Nephron progenitor cell (in vitro differentiated cells): ENCODE results near the gene ATG9B.

Experiments
- DNase-seq: peaks from one replicate; pipeline ENCODE4 v3.0.0; 2021
- H3K27ac Mint-ChIP-seq: 2 replicates; pipeline ENCODE4 v1.8.0; 2021; ENCODE audit warnings: mild to moderate bottlenecking, moderate library complexity, mixed read lengths
- H3K27me3 Mint-ChIP-seq: 2 replicates; pipeline ENCODE4 v1.8.0; 2021; ENCODE audit warnings: mild to moderate bottlenecking, low read depth, mixed read lengths; ENCODE audit not compliant: poor library complexity
- H3K36me3 Mint-ChIP-seq: 2 replicates; pipeline ENCODE4 v1.8.0; 2021; ENCODE audit warnings: low read depth, mixed read lengths
- H3K4me1 Mint-ChIP-seq: 2 replicates; pipeline ENCODE4 v1.8.0; 2021; ENCODE audit warnings: mixed read lengths
- H3K4me3 Mint-ChIP-seq: 2 replicates; pipeline ENCODE4 v1.8.0; 2021; ENCODE audit warnings: mild to moderate bottlenecking, moderate library complexity, mixed read lengths
- H3K9me3 Mint-ChIP-seq: 2 replicates; pipeline ENCODE4 v1.8.0; 2021; ENCODE audit warnings: mild to moderate bottlenecking, moderate library complexity, mixed read lengths
- TF ChIP-seq, protein P1 (sequence below): fragments of 200-600 bp; sonication (generic); IDR thresholded peaks from 2 replicates; pipeline ENCODE4 v1.5.0; 2021; ENCODE audit warnings: antibody characterized with exemption

ATG9B gene

DNA sequence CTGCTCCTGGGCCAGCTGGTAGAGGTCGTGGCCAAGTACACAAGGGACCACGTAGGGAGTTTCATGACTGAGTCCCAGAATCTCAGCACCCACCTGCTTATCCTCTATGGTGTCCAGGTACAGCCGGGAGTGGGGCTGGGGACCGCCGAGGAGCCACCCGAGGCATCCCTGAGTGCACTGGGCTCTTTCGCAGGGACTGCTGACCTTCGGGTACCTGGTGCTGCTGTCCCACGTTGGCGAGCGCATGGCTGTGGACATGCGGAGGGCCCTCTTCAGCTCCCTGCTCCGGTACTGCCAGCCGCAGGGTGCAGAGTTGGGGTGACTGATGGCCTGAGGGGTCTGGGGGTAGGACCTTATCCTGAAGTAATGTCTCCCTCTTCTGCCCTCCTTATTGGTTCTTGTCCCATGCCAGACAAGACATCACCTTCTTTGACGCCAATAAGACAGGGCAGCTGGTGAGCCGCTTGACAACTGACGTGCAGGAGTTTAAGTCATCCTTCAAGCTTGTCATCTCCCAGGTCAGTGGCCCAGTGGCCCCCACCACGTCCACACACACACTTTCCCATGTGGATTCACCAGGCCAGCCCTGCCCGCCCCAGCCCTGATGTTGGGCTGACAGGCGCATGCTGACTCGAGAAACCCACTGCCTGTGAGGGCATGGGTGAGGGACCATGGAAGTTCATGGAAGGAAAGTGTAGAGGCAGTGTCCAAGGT is 10.2 kb upstream of the ATG9B start:
- no peak overlapping the region for H3K27ac Mint-ChIP-seq
- H3K4me3 Mint-ChIP-seq = no peak overlapping the region
- TF ChIP-seq, protein P1, sequence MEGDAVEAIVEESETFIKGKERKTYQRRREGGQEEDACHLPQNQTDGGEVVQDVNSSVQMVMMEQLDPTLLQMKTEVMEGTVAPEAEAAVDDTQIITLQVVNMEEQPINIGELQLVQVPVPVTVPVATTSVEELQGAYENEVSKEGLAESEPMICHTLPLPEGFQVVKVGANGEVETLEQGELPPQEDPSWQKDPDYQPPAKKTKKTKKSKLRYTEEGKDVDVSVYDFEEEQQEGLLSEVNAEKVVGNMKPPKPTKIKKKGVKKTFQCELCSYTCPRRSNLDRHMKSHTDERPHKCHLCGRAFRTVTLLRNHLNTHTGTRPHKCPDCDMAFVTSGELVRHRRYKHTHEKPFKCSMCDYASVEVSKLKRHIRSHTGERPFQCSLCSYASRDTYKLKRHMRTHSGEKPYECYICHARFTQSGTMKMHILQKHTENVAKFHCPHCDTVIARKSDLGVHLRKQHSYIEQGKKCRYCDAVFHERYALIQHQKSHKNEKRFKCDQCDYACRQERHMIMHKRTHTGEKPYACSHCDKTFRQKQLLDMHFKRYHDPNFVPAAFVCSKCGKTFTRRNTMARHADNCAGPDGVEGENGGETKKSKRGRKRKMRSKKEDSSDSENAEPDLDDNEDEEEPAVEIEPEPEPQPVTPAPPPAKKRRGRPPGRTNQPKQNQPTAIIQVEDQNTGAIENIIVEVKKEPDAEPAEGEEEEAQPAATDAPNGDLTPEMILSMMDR = no peak
- H3K27me3 Mint-ChIP-seq = no peaks in the 10 kb centered on the region
- H3K9me3 Mint-ChIP-seq = no peaks in the 10 kb centered on the region
- no peaks in the 10 kb centered on the region for H3K36me3 Mint-ChIP-seq
- H3K4me1 Mint-ChIP-seq = peaks cover 10% of the 10 kb centered on the region
- no peak for DNase-seq

DNA sequence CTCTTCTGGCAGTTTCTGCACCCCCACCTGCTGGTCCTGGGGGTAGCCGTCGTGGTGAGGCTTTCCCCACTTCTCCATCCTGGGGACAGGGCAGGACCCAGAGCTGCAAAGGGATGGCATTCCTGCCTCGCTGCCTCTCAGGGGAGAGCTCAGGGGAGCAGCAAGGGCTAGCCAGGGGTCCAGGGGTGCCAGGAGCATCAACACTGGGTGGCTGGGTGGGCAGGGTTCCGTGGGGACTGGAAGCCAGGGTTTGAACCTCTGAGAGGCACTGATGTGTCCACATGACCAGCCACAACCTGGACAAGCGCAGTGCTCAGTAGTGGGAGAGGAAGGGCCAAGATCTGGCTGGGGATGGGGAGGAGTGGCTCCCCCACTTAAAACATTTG is 9.6 kb upstream of the ATG9B start:
- H3K36me3 Mint-ChIP-seq = no peaks in the 10 kb centered on the region
- H3K4me1 Mint-ChIP-seq = peaks cover 9% of the 10 kb centered on the region
- TF ChIP-seq, protein P1 = no peak
- no peak overlapping the region for H3K27ac Mint-ChIP-seq
- DNase-seq = no peak
- H3K4me3 Mint-ChIP-seq = no peak overlapping the region
- no peaks in the 10 kb centered on the region for H3K9me3 Mint-ChIP-seq
- no peaks in the 10 kb centered on the region for H3K27me3 Mint-ChIP-seq

DNA sequence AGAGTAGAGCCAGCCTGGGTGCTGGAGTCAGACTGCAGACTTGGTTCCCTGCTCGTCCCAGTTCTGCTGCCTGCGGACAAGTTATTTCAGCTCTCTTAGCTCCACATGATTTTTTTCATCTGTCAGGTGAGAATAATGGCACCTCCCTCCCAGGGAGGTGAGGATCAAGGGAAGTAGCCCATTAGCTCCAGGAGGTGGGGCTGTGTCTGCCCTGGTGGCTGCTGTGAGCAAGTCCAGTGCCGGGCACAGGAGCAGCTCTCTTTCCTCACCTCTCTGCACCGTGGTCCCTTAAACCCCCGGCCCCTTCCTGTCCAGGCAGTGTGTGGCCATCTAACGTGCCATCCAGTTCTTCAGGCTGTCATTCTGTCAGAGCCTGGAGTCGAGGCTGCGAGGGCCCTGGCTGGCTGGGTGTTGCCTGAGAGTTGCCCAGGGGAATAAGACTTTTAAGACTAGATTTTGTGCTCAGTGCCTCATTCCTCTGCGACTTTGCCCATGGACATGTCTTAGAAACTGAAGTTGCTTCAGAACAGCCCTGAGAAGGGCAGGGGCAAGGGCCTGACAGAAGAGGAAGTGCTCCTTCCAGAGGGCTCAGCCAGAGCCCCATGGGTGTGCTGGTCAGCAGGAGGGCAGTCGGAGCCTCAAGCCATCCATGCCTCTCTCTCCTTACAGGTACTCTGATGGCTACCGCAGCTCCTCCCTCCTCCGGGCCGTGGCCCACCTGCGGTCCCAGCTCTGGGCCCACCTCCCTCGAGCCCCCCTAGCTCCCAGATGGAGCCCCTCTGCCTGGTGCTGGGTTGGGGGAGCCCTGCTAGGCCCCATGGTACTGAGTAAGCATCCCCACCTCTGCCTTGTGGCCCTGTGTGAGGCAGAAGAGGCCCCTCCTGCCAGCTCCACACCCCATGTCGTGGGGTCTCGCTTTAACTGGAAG is 8.9 kb upstream of the ATG9B start:
- TF ChIP-seq, protein P1 = no peak
- Mint-ChIP-seq H3K9me3 (no peaks in the 10 kb centered on the region), H3K27ac (no peak overlapping the region), H3K36me3 (no peaks in the 10 kb centered on the region), H3K4me1 (peaks cover 9% of the 10 kb centered on the region), H3K4me3 (no peak overlapping the region), H3K27me3 (no peaks in the 10 kb centered on the region)
- DNase-seq = no peak

DNA sequence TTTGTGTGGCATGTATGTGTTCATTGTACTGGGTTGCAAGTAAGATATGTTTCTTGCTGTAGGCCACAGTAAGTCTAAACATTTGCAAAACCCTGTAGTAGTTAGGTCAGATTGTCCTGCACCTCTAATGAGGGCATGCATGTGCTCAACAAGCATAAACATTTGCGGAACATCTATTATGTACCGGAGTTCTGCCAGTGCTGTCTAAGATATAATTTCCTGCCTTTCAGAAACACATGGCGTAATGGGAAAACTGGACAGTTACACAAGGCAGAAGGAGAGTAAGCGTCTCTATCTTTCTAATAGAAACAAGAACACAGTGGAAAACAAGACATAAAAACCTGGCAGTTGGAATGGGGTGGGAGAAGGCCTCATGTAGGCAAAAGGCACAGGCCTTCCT is 6.7 kb upstream of the ATG9B start:
- H3K36me3 Mint-ChIP-seq = no peaks in the 10 kb centered on the region
- peaks cover 20% of the 10 kb centered on the region for H3K27me3 Mint-ChIP-seq
- no peak for DNase-seq
- H3K27ac Mint-ChIP-seq = no peak overlapping the region
- peaks cover 26% of the 10 kb centered on the region for H3K4me1 Mint-ChIP-seq
- H3K9me3 Mint-ChIP-seq = no peaks in the 10 kb centered on the region
- TF ChIP-seq, protein P1 = no peak
- no peak overlapping the region for H3K4me3 Mint-ChIP-seq

DNA sequence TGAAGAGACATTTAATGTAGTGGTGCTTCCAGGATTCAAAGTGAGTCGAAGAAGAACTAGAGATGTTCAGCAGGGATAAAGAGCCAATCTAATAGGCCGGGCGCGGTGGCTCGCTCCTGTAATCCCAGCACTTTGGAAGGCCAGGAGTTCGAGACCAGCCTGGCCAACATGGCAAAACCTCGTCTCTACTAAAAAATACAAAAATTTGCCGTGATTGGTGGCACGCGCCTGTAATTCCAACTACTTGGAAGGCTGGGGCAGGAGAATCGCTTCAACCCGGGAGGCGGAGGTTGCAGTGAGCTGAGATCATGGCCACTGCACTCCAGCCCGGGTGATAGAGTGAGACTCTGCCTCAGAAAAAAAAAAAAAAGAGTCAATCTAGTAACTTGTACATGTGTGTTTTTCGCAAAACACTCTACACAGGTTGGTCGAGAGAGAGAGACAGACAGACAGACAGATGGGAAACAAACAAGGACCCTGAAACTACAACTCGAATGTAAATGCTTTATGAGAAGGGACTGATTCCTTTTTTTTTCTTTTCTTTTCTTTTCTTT is 4.7 kb upstream of the ATG9B start:
- Mint-ChIP-seq H3K4me1 (peaks cover 32% of the 10 kb centered on the region), H3K9me3 (no peaks in the 10 kb centered on the region), H3K4me3 (peak overlapping the region; percentile 91), H3K27ac (peak overlapping the region; percentile 81), H3K36me3 (no peaks in the 10 kb centered on the region), H3K27me3 (peaks cover 27% of the 10 kb centered on the region)
- DNase-seq = no peak
- TF ChIP-seq, protein P1 = no peak
